DOHH2 (cell line): ENCODE results near the gene FOXA3.

Experiments
- H3F3A ChIP-seq: fragments of 200-600 bp; sonication (generic), shearing (Covaris generic); 2 replicates; pipeline ENCODE4 v1.6.0; 2016; ENCODE audit warnings: antibody characterized with exemption, mild to moderate bottlenecking; ENCODE audit not compliant: control insufficient read depth, insufficient read depth
- H3K27ac ChIP-seq: fragments of 200-600 bp; sonication (generic); 2 replicates; pipeline ENCODE4 v1.5.1; 2014; ENCODE audit warnings: low read depth, mild to moderate bottlenecking, low read length, moderate library complexity
- H3K27me3 ChIP-seq: fragments of 200-600 bp; sonication (generic); 2 replicates; pipeline ENCODE4 v1.6.1; 2014; ENCODE audit warnings: mild to moderate bottlenecking, low read length, mixed read lengths; ENCODE audit not compliant: control insufficient read depth
- H3K36me3 ChIP-seq: fragments of 200-600 bp; sonication (generic); 2 replicates; pipeline ENCODE4 v1.6.1; 2014; ENCODE audit warnings: mild to moderate bottlenecking, low read length, moderate library complexity, mixed read lengths; ENCODE audit not compliant: control insufficient read depth
- H3K4me1 ChIP-seq: fragments of 200-600 bp; sonication (generic); 2 replicates; pipeline ENCODE4 v1.6.1; 2014; ENCODE audit warnings: mild to moderate bottlenecking, low read length, mixed read lengths; ENCODE audit not compliant: control insufficient read depth
- H3K4me2 ChIP-seq: fragments of 200-600 bp; sonication (generic); 2 replicates; pipeline ENCODE4 v1.6.0; 2014; ENCODE audit warnings: mild to moderate bottlenecking, low read length, moderate library complexity
- H3K4me3 ChIP-seq: fragments of 200-600 bp; sonication (generic); 2 replicates; pipeline ENCODE4 v1.5.1; 2014; ENCODE audit warnings: mild to moderate bottlenecking, low read length, mixed read lengths
- H3K79me2 ChIP-seq: fragments of 200-600 bp; sonication (generic); 2 replicates; pipeline ENCODE4 v1.6.1; 2014; ENCODE audit warnings: mild to moderate bottlenecking, low read length, mixed read lengths; ENCODE audit not compliant: control insufficient read depth
- H3K9me2 ChIP-seq: fragments of 200-600 bp; sonication (generic); replicated peaks from 2 replicates; pipeline ENCODE4 v1.6.1; 2014; ENCODE audit warnings: mild to moderate bottlenecking, low read length, mixed read lengths; ENCODE audit not compliant: control insufficient read depth
- H3K9me3 ChIP-seq: fragments of 200-600 bp; sonication (generic); 2 replicates; pipeline ENCODE4 v1.6.1; 2014; ENCODE audit warnings: antibody characterized with exemption, low read length, mixed read lengths; ENCODE audit not compliant: control insufficient read depth, insufficient read depth
- H4K20me1 ChIP-seq: fragments of 200-600 bp; sonication (generic); 2 replicates; pipeline ENCODE4 v1.6.0; 2014; ENCODE audit warnings: low read depth, mild to moderate bottlenecking, antibody characterized with exemption, low read length, moderate library complexity; ENCODE audit not compliant: control insufficient read depth, insufficient read depth
- CTCF ChIP-seq: fragments of 200-600 bp; sonication (generic); IDR thresholded peaks from one replicate; pipeline ENCODE4 v1.5.1; 2014; ENCODE audit warnings: antibody characterized with exemption, mild to moderate bottlenecking, low read depth, low read length; ENCODE audit not compliant: poor library complexity, severe bottlenecking
- EZH2phosphoT487 ChIP-seq: fragments of 200-600 bp; sonication (generic); IDR thresholded peaks from 2 replicates; pipeline ENCODE4 v1.6.1; 2017; ENCODE audit warnings: borderline replicate concordance, mild to moderate bottlenecking, antibody characterized with exemption, low read length, moderate library complexity, mixed read lengths

FOXA3 gene

GRCh38 chr19:45881909-45882528, 17.9 kb downstream of the FOXA3 start:
- no peak overlapping the region for H3K27ac ChIP-seq
- H3F3A ChIP-seq, result no peaks in the 10 kb centered on the region
- peaks cover 32% of the 10 kb centered on the region for H3K79me2 ChIP-seq
- H3K4me2 ChIP-seq, result no peak overlapping the region
- H3K9me3 ChIP-seq, result no peaks in the 10 kb centered on the region
- no peaks in the 10 kb centered on the region for H3K9me2 ChIP-seq
- peaks cover 29% of the 10 kb centered on the region for H3K36me3 ChIP-seq
- peaks cover 28% of the 10 kb centered on the region for H3K4me1 ChIP-seq
- TF ChIP-seq CTCF, result no peak
- peaks cover 20% of the 10 kb centered on the region; the same call in 1 of the 2 replicates for H4K20me1 ChIP-seq
- H3K27me3 ChIP-seq, result peaks cover 9% of the 10 kb centered on the region
- H3K4me3 ChIP-seq, result no peak overlapping the region

DNA sequence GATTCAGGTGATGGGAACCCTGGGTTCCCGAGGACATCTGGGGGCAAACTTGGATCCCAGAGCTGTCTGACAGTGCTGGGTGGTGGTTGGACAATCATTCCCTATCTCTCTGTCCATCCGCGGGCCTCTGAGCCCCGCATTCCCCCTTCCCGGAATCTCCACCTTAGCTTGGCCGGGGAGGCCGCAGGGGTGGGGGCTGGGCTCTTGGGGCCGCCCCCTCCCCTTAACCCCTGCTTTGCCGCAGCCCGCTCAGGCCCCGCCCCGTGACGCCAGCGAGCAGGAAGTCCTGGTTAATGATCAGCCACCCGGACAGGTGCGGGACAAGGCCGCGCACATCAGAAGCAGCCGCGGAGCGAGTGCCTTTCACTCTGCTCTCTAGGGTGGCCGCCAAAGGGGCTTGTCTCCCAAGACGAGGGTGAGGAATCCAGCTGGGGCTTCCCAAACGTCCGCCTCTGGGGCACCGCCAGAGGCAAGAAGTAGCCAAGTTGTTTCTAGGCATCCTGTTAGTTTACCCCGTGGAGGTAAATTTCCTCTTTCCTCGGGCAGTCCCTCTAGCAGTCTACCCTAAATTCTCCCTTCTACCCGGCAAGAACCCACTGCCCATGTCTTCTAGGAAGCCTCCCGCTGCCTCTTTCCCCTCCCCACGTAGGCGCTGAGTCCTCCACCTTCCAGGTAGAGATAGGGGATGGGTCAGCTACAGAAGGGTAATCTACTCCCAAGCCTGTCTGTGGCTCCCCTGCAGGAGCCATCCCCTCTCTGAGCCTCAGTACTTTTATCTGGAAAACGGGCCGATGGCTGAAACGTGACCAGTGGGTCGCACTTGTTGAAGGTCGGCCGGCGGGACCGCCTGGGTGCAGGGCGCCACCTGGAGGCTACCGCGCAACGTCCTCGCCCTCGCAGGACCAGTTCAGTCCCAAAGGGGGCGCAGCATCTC, 18.8 kb downstream of the FOXA3 start:
- Histone ChIP-seq H3K9me3 (no peaks in the 10 kb centered on the region), H3K27me3 (peaks cover 2% of the 10 kb centered on the region; the same call in 1 of the 2 replicates), H3K27ac (no peak overlapping the region), H4K20me1 (peaks cover 20% of the 10 kb centered on the region; the same call in 1 of the 2 replicates), H3K4me1 (peaks cover 31% of the 10 kb centered on the region), H3F3A (peaks cover 4% of the 10 kb centered on the region; the same call in 1 of the 2 replicates), H3K4me3 (peak overlapping the region; percentile 56), H3K4me2 (peak overlapping the region; percentile 64), H3K79me2 (peaks cover 32% of the 10 kb centered on the region), H3K9me2 (no peaks in the 10 kb centered on the region), H3K36me3 (peaks cover 29% of the 10 kb centered on the region)
- TF ChIP-seq EZH2phosphoT487 (no peak), CTCF (peak; percentile 99)

DNA sequence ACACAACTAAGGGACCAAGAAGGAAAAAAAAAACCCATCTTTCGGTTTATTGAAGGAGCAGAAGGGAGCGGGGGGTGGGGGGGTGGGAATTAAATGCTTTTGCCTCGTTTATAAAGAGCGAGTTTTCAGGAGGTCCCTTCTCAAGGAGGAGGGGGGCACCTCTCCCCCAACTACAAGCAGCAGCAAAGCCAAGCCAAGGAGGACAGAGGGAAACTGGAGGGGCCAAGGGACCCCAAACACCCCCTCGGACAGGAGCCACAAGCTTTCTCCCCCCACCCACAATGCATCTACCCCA, 19.4 kb downstream of the FOXA3 start:
- peaks cover 29% of the 10 kb centered on the region for H3K36me3 ChIP-seq
- H3K79me2 ChIP-seq, result peaks cover 32% of the 10 kb centered on the region
- peaks cover 31% of the 10 kb centered on the region for H3K4me1 ChIP-seq
- H4K20me1 ChIP-seq, result peaks cover 20% of the 10 kb centered on the region; the same call in 1 of the 2 replicates
- TF ChIP-seq EZH2phosphoT487 (no peak), CTCF (no peak)
- peak overlapping the region; percentile 97 for H3K4me2 ChIP-seq
- H3K9me2 ChIP-seq, result no peaks in the 10 kb centered on the region
- H3K9me3 ChIP-seq, result no peaks in the 10 kb centered on the region
- no peak overlapping the region for H3K27ac ChIP-seq
- peaks cover 4% of the 10 kb centered on the region; the same call in 1 of the 2 replicates for H3F3A ChIP-seq
- no peaks in the 10 kb centered on the region for H3K27me3 ChIP-seq
- H3K4me3 ChIP-seq, result peak overlapping the region; percentile 35; the same call in 1 of the 2 replicates
